SHP77 treated with DMSO at 0.1 percent for 48 hours (cell line): ENCODE data around the gene CLASRP.
"Not testable (repeated sequence)": the region's sequence is repeated elsewhere in the genome, so short reads cannot be mapped to it uniquely, and the experiment has no call there.

ENCODE experiments used
- DNase-seq: peaks from one replicate; lab custom pipeline; 2025; lab: John Stamatoyannopoulos, UW

CLASRP gene, protein sequence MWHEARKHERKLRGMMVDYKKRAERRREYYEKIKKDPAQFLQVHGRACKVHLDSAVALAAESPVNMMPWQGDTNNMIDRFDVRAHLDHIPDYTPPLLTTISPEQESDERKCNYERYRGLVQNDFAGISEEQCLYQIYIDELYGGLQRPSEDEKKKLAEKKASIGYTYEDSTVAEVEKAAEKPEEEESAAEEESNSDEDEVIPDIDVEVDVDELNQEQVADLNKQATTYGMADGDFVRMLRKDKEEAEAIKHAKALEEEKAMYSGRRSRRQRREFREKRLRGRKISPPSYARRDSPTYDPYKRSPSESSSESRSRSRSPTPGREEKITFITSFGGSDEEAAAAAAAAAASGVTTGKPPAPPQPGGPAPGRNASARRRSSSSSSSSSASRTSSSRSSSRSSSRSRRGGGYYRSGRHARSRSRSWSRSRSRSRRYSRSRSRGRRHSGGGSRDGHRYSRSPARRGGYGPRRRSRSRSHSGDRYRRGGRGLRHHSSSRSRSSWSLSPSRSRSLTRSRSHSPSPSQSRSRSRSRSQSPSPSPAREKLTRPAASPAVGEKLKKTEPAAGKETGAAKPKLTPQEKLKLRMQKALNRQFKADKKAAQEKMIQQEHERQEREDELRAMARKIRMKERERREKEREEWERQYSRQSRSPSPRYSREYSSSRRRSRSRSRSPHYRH

DNA sequence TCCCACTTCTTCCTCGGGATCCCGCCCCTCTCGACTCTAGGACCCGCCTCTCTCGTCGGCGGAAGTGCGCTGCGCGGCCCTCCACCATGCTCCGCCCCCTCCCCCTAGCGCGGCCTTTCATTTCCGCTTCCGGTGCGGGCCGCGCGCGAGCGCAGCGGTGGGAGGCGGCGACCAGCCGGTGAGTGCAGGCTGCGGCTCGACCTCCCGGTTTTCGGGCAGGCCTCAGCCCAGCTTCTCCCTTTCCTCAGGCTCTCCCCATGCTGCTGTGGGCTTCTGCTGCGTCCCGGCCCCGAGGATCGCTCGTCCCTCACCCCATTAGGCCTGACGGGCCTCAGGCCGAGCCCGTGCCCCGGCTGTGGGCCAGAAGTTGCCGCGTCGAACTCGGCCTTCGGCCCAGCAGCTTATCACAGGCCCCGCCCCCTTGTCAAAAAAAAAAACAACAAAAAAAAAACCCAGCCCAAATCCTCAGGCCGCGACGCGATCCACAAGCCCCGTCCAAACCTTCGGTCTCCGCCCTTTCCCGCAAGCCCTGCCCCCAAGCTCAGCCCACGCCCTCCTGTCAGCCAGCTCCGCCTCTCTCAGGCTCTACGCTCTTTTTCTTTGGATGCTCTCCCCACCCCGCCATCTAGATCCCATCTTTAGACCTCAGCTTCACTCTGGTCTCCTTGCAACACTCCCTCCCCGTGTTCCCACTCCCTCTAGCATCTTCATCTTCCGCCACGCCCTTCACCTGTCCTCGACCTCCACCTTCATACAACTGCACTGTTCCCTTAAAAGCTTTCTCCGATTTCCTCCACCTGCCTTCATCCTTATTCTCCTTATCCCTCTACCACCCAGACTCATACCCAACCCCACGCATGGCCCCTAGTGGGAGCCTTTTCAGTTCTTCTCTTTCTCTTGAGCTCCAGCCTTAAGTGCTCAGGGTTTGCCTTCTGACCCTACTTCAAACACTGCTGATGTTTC is at the start of gene CLASRP:
Gene CLASRP (plus strand): TSS at position 115 of the 963 bp plus-strand sequence. CDS start 1,168 bp downstream, outside the sequence.
- DNase-seq = no peak

DNA sequence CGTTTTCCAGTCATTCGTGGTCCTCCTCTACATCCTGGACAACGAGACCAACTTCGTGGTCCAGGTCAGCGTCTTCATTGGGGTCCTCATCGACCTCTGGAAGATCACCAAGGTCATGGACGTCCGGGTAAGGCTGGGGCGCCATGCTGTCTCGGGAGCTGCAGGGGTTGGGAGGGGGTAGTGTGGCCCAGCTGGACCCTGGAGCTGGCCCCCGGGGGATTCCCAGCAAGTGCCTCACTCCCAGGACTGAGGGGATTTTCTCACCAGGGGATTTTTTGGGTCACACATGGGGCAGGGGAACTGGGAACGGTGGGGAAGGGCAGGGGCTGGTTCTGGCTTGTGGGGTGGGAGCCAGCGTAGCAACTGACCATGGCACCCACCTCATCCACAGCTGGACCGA is 48.4 kb upstream of the CLASRP start:
- no peak for DNase-seq

DNA sequence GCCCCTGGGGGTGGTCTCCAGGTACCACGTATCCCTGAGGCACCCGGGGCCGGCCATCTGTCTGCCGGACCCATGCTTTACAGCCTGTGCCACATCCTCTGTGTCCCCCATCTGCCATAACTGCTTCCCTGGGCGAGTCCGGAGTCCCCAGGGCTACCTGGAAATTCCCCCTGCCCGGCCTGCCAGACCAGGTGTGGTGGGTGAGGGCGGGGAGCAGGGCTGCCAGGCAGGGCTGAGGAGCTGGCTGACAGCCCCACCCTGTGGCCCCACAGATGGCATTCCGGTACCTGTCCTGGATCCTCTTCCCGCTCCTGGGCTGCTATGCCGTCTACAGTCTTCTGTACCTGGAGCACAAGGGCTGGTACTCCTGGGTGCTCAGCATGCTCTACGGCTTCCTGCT is 47.9 kb upstream of the CLASRP start:
- no peak for DNase-seq

- DNase-seq = no peak
These were observed 46.3 kb upstream of the CLASRP start for GRCh38 chr19:44992336-44993163.

GRCh38 chr19:44993526-44993925 is 45.3 kb upstream of the CLASRP start:
- no peak for DNase-seq

GRCh38 chr19:44993926-44994537 is 44.8 kb upstream of the CLASRP start:
- DNase-seq = no peak

GRCh38 chr19:44998025-44998424 is 40.8 kb upstream of the CLASRP start:
- no peak for DNase-seq

DNA sequence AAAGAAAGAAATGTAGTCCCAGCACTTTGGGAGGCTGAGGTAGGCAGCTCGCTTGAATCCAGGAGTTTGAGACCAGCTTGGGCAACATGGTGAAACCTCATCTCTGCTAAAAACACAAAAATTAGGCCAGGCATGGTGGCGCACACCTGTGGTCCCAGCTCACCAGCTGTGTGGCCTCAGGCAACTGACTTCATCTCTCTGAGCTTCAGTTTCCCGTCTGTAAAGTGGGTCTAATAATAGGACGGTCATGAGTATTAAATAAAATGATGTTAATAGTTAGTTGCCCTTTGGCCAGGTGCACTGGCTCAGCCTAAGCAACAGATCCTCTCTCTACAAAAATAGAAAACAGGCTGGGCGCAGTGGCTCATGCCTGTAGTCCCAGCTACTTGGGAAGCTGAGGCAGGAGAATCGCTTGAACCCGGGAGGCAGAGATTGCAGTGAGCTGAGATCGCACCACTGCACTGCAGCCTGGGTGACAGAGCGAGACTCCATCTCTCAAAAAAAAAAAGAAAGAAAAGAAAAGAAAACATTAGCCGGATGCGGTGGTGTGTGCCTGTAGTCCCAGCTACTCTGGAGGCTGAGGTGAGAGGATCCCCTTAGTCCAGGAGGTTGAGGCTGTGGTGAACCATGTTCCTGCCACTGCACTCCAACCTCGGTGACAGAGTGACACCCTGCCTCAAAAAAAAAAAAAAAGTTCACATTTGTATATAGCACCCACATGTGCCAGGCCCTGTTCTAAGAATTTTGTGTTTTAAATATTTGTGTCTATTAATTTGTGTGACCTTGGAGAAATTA is 39.5 kb upstream of the CLASRP start:
- DNase-seq = not testable (repeated sequence)

- DNase-seq = not testable (repeated sequence)
These were observed 38.2 kb upstream of the CLASRP start for GRCh38 chr19:45000665-45001064.

- DNase-seq = peak; percentile 53
These were observed 37.6 kb upstream of the CLASRP start, which contains the start of gene RELB for GRCh38 chr19:45001087-45001739. RELB (plus strand) TSS chr19:45001464; CDS start chr19:45001580, 116 bp downstream.

GRCh38 chr19:45003485-45003884 is 35.4 kb upstream of the CLASRP start:
- DNase-seq = no peak

GRCh38 chr19:45005787-45006186 is 33.1 kb upstream of the CLASRP start:
- no peak for DNase-seq

DNA sequence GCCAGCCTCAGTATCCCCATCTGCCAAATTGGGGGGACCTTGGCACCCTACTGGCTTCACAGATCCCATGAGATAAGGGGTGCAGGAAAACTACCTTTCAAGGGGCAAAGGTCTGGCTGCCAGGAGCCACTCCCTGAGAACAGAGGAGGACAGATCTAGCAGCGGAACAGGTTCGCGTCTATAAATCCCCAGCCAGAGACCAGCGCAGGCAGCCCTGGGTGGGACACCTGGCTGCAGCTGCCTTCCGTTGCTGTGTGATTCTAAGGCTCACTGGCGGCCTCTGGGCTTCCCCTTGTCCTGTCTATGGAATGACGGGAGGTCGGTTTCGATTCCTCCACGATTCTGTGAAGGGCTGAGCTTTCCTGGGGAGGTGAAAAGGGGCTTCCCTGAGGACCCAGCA is 30.3 kb upstream of the CLASRP start:
- DNase-seq = no peak

DNA sequence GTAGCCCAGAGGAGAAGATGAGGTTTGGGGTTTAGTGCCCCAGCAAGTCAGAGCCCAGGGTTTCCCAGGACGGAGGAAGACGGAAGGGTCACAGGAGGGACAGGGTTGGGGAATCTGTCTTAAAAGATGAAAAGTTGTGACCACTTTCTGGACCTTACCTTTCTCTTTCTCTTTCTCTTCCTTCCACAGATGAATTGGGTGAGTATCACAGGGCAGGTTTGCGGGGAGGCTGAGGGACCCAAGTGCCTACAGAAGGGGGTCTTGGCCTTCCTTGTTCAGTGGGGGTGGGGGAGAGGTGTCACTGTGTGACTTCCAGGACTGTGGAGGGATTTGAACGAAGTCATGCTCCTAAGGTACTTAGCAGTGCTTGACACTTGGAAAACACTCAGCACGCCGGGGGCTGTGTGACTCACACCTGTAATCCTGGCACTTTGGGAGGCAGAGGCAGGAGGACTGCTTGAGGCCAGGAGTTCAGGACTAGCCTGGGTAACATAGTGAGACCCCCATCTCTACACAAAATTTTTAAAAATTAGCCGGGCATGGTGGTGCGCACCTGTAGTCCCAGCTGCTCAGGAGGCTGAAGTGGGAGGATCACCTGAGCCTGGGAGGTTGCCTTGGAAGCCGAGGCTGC is 29.1 kb upstream of the CLASRP start:
- no peak for DNase-seq

- DNase-seq = no peak
These were observed 28.5 kb upstream of the CLASRP start for GRCh38 chr19:45010306-45010705.

GRCh38 chr19:45011959-45012358 is 26.9 kb upstream of the CLASRP start:
- DNase-seq = no peak

GRCh38 chr19:45016388-45017314 is 22.2 kb upstream of the CLASRP start:
- peak; percentile 27 for DNase-seq

- no peak for DNase-seq
These were observed 19.7 kb upstream of the CLASRP start for GRCh38 chr19:45019187-45019586.
